Activated CD8-positive, alpha-beta memory T cell treated with anti-CD3 and anti-CD28 coated beads for 1 hour (primary cell): ENCODE measurements around the gene ZFAND2B.
"Not testable (repeated sequence)": the region's sequence is repeated elsewhere in the genome, so short reads cannot be mapped to it uniquely, and the experiment has no call there.

Experiments
- DNase-seq, 2 donors: peaks; one replicate each; pipeline ENCODE4 v3.0.0-alpha.2; 2020; ENCODE audit warnings: low read depth in 1 of 2; ENCODE audit errors: extremely low read depth in 1 of 2

The ZFAND2B gene

DNA sequence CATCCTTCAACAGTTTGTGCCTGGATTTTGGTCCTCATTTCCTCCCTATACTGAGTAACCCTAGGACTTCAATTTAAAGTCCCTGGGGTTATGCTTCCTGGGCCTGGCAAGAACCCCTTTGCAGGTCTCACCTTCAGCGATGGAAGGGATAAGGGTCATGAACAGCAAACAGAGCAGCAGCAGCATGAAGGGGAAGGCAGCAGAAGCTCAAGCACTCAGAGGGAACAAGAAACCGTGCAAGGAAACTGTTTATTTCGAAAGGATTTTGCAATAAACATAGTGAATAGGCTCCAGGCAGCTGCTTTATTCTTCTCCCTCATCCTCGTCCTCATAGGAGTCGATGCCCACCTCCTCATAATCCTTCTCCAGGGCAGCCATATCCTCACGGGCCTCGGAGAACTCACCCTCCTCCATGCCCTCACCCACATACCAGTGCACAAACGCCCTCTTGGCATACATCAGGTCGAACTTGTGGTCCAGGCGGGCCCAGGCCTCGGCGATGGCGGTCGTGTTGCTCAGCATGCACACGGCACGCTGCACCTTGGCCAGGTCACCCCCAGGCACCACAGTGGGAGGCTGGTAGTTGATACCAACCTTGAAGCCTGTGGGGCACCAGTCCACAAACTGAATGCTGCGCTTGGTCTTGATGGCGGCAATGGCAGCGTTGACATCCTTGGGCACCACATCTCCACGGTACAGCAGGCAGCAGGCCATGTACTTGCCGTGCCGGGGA lies 43.6 kb downstream of the ZFAND2B start:
- no peak for DNase-seq

DNA sequence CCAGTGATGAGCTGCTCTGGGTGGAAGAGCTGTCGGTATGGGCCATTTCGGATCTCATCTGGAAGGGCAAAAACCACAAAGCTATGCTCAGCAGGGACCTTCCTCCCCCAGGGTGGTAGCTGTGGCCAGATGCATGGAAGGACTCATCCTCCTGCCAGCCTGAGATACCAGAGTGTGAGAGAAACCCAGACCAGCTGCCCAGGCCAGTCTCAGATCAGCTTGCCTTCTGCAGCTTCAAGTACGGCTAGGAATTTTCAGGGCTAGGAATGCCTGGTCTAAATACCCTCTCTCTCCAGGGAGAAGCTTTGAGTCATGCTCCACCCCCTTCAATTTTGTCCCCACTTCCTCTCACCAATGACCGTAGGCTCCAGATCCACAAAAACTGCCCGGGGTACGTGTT lies 45.1 kb downstream of the ZFAND2B start:
- DNase-seq = no peak

DNA sequence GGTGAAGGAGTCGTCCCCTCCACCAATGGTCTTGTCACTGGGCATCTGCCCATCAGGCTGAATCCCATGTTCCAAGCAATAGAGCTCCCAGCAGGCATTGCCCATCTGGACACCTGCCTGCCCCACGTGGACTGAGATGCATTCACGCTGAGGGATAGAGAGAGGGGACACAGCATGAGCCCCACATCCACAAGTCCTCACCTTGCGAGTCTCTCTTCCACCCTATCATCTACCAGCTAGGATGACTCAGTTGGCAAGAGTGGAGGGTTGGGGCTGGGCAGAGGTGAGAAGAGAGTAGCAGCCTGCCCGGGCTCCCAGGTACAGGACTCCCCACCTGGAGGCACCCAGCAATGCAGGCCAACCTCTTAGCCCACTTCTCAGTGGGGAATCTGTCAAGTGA lies 45.5 kb downstream of the ZFAND2B start:
- DNase-seq = no peak

DNA sequence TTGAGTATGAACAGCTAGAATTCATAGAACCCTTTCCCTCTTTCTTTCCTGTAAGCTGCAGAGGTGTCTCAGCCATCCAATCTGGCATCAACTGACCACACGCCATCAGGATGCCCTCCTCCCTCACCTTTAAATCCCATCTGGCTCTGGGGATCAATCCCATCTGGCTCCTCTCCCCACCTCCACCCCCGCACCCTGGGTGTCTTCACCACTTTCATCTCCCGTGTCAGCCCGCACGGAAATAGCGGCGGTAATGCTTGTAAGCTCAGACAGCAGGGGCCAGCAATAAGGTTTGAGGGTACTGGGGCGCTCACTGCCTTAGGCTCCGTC lies 46.0 kb downstream of the ZFAND2B start:
- no peak for DNase-seq

DNA sequence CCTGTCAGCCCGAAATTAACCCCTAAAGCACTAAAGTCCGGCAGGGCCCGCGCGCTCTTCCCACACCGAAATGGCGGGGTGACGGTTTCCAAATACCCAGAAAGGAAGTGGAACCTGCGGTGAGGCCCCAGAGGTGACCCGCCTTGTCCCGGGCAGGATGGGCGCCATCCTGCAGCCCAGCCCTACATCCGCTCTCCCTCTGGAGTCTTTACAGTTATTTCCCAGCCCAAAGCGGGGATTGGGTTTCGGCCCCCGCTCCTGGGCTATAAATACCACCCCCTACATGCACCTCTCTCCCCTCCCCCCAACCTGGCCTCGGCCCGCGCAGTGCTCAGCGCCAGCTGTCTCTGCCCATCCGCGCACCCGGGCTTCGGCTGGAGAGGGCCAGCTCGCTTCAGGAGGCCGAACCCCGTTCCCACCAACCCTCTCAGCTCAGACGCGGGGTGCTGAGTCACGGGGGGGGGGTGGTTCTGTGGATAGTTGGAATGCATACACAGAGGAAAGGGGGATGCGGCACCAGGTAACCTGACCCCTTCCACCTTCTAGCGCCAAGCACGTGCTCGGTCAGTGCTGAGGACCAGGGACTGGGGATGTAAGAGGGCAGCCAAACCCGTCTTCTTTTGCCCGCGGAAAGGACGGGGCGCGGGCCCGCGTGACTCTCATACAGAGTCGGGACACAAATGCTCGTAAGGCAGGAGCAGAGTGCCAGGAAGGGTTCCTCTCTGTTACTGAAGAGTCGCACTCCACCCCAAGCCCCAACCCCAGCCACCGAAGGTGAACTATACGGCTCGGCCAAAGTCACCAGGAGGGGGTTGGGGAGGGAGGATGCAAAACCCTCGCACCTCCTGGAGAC lies 46.5 kb downstream of the ZFAND2B start, which contains the start of gene TUBA4B:
Gene TUBA4B, plus strand, starts transcription at position 344 of the 853 bp plus-strand sequence. Its CDS starts 165 bp downstream, at position 509.
- no peak for DNase-seq

DNA sequence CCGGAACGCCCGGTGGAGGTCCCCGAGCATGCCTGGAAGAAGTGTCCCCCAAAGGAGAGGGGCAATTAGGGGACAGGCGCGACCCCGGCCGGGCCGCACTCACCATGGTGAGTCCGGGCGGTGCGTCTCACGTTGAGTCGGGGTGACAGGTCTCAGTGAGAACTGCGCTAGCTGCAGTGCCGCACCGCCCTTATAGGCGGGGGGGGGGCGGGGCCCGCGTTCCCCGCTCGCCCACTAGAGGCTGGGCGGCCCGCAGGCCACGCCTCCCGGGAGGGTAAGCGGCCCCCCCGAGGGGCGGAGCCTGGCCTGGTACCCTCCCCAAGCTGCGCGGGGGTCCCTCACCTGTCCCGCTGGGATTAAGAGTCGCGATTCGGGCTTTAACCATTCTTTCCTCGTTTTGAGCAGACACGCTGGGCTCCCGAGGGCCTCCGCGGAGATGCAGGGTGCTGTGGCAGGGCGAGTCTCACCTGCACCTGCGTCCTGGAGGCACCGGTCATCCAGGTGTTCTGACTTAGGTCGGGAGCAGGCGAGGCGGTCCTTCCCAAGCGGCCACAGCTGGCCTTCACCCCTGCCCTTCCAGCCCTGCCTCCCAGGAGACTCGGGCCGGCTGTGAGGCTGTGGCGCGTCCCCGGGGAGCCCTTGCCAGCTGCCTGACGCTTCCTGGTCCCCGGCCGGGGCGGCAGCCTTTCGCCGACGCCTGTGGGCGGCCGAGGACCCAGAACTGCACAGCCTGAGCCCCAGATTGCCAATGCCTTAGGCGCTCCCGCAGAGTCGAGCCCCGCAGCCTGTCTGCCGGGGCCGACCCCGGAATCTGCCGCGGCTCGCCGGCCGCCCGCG lies 47.4 kb downstream of the ZFAND2B start, which contains the start of gene TUBA4A:
Gene TUBA4A, minus strand, starts transcription at position 166 of the 837 bp plus-strand sequence. Its CDS starts 60 bp downstream, at position 106.
- peak; percentile 69 to 90 for DNase-seq

DNA sequence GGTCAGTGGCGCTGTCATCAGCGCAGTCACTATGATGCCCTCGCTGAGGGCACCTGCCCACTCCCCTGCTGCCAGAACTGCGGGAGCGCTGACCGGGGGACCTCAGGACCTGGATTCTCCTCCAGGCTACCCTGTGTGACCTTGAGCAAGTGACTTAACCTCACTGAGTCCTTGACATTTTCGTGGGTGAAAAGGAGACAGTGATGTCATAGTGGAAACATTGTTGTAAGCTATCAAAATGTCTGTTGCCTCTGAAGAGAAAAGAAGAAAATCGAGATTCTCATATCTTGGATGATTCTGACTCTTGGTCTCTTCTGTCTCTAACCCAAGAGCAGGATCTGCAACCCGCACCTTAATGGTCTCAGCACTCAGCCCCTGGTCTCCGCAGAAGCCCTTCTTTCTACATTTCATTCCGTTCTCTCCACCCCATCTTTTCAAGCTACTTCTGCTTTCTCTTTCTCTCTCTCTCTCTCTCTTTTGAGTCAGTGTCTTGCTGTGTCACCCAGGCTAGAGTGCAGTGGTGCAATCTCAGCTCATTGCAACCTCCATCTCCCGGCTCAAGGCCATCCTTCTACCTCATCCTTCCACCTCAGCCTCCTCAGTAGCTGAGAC lies 48.1 kb downstream of the ZFAND2B start:
- no peak for DNase-seq

DNA sequence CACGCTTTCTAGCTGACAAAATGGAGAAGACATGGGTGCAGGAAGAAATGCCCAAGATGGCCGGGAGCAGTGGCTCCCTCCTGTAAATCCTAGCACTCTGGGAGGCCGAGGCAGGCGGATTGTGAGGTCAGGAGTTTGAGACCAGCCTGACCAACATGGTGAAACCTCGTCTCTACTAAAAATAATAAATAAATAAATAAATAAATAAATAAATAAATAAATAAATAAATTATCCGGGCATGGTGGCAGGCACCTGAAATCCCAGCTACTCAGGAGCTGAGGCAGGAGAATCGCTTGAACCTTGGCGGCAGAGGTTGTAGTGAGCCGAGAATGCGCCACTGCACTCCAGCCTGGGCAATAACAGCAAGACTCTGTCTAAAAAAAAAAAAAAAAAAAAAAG lies 52.4 kb downstream of the ZFAND2B start:
- not testable (repeated sequence) for DNase-seq
